Lower lobe of right lung (tissue), 2 donors: ENCODE data around the gene AKAP12. TPM values are rescaled to one million over a fixed set of nuclear protein-coding genes. Genes with fewer than 3 reads are reported as not detected.

Experiments
- ATAC-seq, 2 donors: fragments of 200-7000 bp; cut with Tn5 transposase; one replicate each; pipeline ENCODE4 v1.9.1; 2020 to 2022; ENCODE audit warnings: mild to moderate bottlenecking in 2 of 2, moderate library complexity in 2 of 2
- DNase-seq: peaks from one replicate; pipeline ENCODE4 v3.0.0-alpha.2; 2020
- H3K27ac ChIP-seq: fragments of 200-600 bp; one replicate; pipeline ENCODE4 v1.8.0; 2022
- H3K27me3 ChIP-seq: fragments of 200-600 bp; one replicate; pipeline ENCODE4 v1.8.0; 2022; ENCODE audit warnings: low read depth
- H3K36me3 ChIP-seq: fragments of 200-600 bp; one replicate; pipeline ENCODE4 v1.8.0; 2022; ENCODE audit warnings: mild to moderate bottlenecking
- H3K4me1 ChIP-seq: fragments of 200-600 bp; one replicate; pipeline ENCODE4 v1.8.0; 2022
- H3K4me3 ChIP-seq: fragments of 200-600 bp; one replicate; pipeline ENCODE4 v1.8.0; 2022; ENCODE audit warnings: mild to moderate bottlenecking
- H3K9me3 ChIP-seq: fragments of 200-600 bp; one replicate; pipeline ENCODE4 v1.8.0; 2022
- CTCF ChIP-seq: fragments of 200-600 bp; IDR thresholded peaks from one replicate; pipeline ENCODE4 v1.8.0; 2022; ENCODE audit warnings: antibody characterized with exemption, mild to moderate bottlenecking
- intact Hi-C: fragments of 100-400 bp; cut with DNase I; formaldehyde crosslinking; loops from one replicate; pipeline ENCODE4 v1.11.0; 2022
- total RNA-seq: library from RNA; stranded (reverse); fragmentation: NEBNext Ultra II Directional; extraction: Animal tissue kit (Norgen Biotek cat#: 25700); gene quantifications from one replicate; pipeline ENCODE4 v1.2.1, GENCODE V29; 2021
- donor health status: DM: no; HTN: yes; CAD: no; lungs with severe emphysema.

The AKAP12 gene
- total RNA-seq, 1 donor from 2014 or later, result 38.8 TPM

- intact Hi-C loops, result no loop called here
- no peak overlapping the region for H3K4me3 ChIP-seq
- TF ChIP-seq CTCF, result no peak
- peaks cover 26% of the 10 kb centered on the region for H3K27me3 ChIP-seq
- no peak for DNase-seq
- no peaks in the 10 kb centered on the region for H3K36me3 ChIP-seq
- H3K9me3 ChIP-seq, result no peaks in the 10 kb centered on the region
- no peak overlapping the region for H3K27ac ChIP-seq
- no peak for ATAC-seq
- peaks cover 17% of the 10 kb centered on the region for H3K4me1 ChIP-seq
Observed at GRCh38 chr6:151243481-151243880, 3.7 kb downstream of the AKAP12 start.

GRCh38 chr6:151247490-151247889 is 7.7 kb downstream of the AKAP12 start:
- H3K4me1 ChIP-seq, result no peaks in the 10 kb centered on the region
- H3K27ac ChIP-seq, result no peak overlapping the region
- H3K4me3 ChIP-seq, result no peak overlapping the region
- TF ChIP-seq CTCF, result no peak
- intact Hi-C loops, result no loop called here
- no peak for ATAC-seq
- H3K9me3 ChIP-seq, result no peaks in the 10 kb centered on the region
- no peaks in the 10 kb centered on the region for H3K36me3 ChIP-seq
- DNase-seq, result no peak
- H3K27me3 ChIP-seq, result no peaks in the 10 kb centered on the region

- DNase-seq, result no peak
- H3K36me3 ChIP-seq, result no peaks in the 10 kb centered on the region
- no peak for TF ChIP-seq CTCF
- no peak overlapping the region for H3K4me3 ChIP-seq
- ATAC-seq, result no peak
- H3K9me3 ChIP-seq, result no peaks in the 10 kb centered on the region
- H3K27ac ChIP-seq, result no peak overlapping the region
- intact Hi-C loops, result no loop called here
- no peaks in the 10 kb centered on the region for H3K27me3 ChIP-seq
- H3K4me1 ChIP-seq, result no peaks in the 10 kb centered on the region
Observed at GRCh38 chr6:151248295-151248694, 8.5 kb downstream of the AKAP12 start.

- H3K36me3 ChIP-seq, result no peaks in the 10 kb centered on the region
- intact Hi-C loops, result no loop called here
- no peak for DNase-seq
- H3K4me1 ChIP-seq, result peaks cover 21% of the 10 kb centered on the region
- no peaks in the 10 kb centered on the region for H3K9me3 ChIP-seq
- TF ChIP-seq CTCF, result no peak
- no peak overlapping the region for H3K27ac ChIP-seq
- no peaks in the 10 kb centered on the region for H3K27me3 ChIP-seq
- ATAC-seq, result no peak
- H3K4me3 ChIP-seq, result no peak overlapping the region
Observed at GRCh38 chr6:151252634-151253033, 12.9 kb downstream of the AKAP12 start.

- H3K4me3 ChIP-seq, result no peak overlapping the region
- H3K27ac ChIP-seq, result peak overlapping the region; percentile 36
- H3K4me1 ChIP-seq, result peaks cover 21% of the 10 kb centered on the region
- TF ChIP-seq CTCF, result no peak
- no peak for DNase-seq
- H3K9me3 ChIP-seq, result no peaks in the 10 kb centered on the region
- H3K36me3 ChIP-seq, result no peaks in the 10 kb centered on the region
- no peaks in the 10 kb centered on the region for H3K27me3 ChIP-seq
- ATAC-seq, result peak; percentile 81 to 86
- intact Hi-C loops, result no loop called here
Observed at GRCh38 chr6:151254451-151255081, 14.8 kb downstream of the AKAP12 start.
